Activated CD4-positive, alpha-beta T cell treated with anti-CD3 and anti-CD28 coated beads for 36 hours (primary cell): ENCODE data around the gene ESD. TPM values are rescaled to one million over a fixed set of nuclear protein-coding genes. Genes with fewer than 3 reads are reported as not detected.

ENCODE experiments used
- ATAC-seq: fragments of 200-7000 bp; cut with Tn5 transposase; one replicate; pipeline ENCODE4 v1.10.0; 2021; ENCODE audit warnings: mild to moderate bottlenecking, moderate library complexity
- CTCF ChIA-PET: fragments of 350-600 bp; sonication (Branson Sonifier 250); formaldehyde crosslinking; loops from one replicate; lab custom pipeline; 2021; ENCODE audit warnings: antibody characterized with exemption; lab: Charles Lee
- POLR2A ChIA-PET: fragments of 350-600 bp; sonication (Branson Sonifier 250); formaldehyde crosslinking; loops from one replicate; lab custom pipeline; 2021; ENCODE audit warnings: antibody characterized with exemption, inconsistent platforms; lab: Charles Lee
- DNase-seq: peaks from one replicate; pipeline ENCODE4 v3.0.0-alpha.2; 2020
- H3K27ac Mint-ChIP-seq: one replicate; pipeline ENCODE4 v1.8.0; 2021; ENCODE audit warnings: mixed read lengths
- H3K27me3 Mint-ChIP-seq: one replicate; pipeline ENCODE4 v1.8.0; 2021; ENCODE audit warnings: mixed read lengths
- H3K36me3 Mint-ChIP-seq: one replicate; pipeline ENCODE4 v1.8.0; 2021; ENCODE audit warnings: low read depth, mixed read lengths
- H3K4me1 Mint-ChIP-seq: one replicate; pipeline ENCODE4 v1.8.0; 2021; ENCODE audit warnings: mixed read lengths
- H3K4me3 Mint-ChIP-seq: one replicate; pipeline ENCODE4 v1.8.0; 2021; ENCODE audit warnings: mild to moderate bottlenecking, moderate library complexity, mixed read lengths
- H3K9me3 Mint-ChIP-seq: one replicate; pipeline ENCODE4 v1.8.0; 2021; ENCODE audit warnings: low read depth, mixed read lengths
- intact Hi-C, 2 experiments: fragments of 100-400 bp; cut with DNase I in 1 of 2; cut with micrococcal nuclease in 1 of 2; formaldehyde crosslinking; loops; one replicate each; pipeline versions ENCODE4 v1.14.2 to v1.15.1; 2022 to 2024; cut with DNase I, micrococcal nuclease
- total RNA-seq, 2 experiments: library from RNA; stranded (reverse); gene quantifications; one replicate each; pipeline ENCODE4 v1.2.3, GENCODE V29; 2021

The ESD gene, protein sequence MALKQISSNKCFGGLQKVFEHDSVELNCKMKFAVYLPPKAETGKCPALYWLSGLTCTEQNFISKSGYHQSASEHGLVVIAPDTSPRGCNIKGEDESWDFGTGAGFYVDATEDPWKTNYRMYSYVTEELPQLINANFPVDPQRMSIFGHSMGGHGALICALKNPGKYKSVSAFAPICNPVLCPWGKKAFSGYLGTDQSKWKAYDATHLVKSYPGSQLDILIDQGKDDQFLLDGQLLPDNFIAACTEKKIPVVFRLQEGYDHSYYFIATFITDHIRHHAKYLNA
- 100 to 1,000 TPM; 150 to 162 TPM for total RNA-seq

DNA sequence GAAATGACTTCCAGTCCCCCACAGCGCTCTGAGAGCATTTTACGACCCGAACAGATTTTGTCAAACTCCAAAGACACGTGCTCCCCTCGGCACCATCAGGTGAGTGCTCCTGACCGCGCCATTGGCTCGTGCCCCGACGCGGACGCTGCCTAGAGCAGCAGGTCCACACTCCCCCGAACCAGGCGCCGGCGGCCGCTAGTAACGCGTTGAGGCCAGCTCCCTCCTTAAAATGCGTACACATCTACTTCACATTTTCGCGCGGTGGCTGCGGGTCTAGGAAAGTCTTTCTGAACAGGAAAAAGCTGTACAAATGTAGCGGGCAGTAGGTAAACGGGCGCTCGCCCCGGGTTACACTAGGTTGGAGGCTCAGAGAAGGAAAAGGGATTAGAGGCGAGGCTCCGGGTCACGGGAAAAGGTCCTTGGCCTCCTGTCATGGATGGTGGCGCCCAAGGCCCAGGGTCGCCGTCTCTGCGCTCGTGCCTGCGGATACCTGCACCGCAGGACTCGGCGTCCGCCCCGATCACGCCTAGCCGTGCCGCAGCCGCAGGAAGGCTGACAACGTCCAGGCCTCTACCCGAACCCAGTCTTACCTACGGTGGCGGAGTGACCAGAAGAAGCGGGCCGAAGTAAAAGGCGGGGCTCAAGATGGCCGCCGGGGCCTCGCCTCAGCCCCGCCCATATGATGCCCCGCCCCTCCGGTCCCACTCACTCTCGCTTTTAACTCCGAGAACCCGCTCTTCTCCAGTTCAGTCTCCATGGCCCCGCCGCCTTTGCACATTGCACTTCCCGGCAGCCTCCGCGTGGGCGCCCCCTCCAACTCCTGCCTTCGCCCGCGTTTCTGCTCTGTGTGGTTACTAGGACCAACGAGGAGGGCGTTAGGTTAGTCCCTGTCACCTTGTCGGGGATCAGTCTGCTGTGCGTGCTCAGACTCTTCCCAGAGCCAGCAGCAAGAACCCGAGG, at the start of gene ESD:
TSS of gene ESD (minus strand) at position 647 of the 960 bp plus-strand sequence. CDS start 5,748 bp downstream, outside the sequence.
- H3K4me1 Mint-ChIP-seq: peaks cover 38% of the 10 kb centered on the region
- H3K9me3 Mint-ChIP-seq: no peaks in the 10 kb centered on the region
- ATAC-seq: peak; percentile 95
- CTCF ChIA-PET: interaction anchor here (0.6 to 1.0 kb wide), 4 partner anchors 98 to 340 kb away, joined by 3 to 4 read pairs (median 3); no protein-coding TSS in a partner anchor
- H3K27ac Mint-ChIP-seq: peak within 1 kb of the TSS; percentile 98
- peak within 1 kb of the TSS; percentile 98 for H3K4me3 Mint-ChIP-seq
- POLR2A ChIA-PET: no interaction called here
- intact Hi-C loops: loop anchor here in 1 of 2 experiments (1.0 to 10.0 kb wide), 5 partner anchors 243 to 1298 kb away; partner anchors contain the start of genes LCP1, LRCH1, MED4 and NUDT15
- DNase-seq: peak; percentile 97
- H3K36me3 Mint-ChIP-seq: peaks cover 26% of the 10 kb centered on the region
- H3K27me3 Mint-ChIP-seq: no peaks in the 10 kb centered on the region

- CTCF ChIA-PET: interaction anchor here (0.8 to 1.1 kb wide), 2 partner anchors 16 to 47 kb away, joined by 3 read pairs; no protein-coding TSS in a partner anchor
- ATAC-seq: no peak
- Mint-ChIP-seq H3K36me3 (no peaks in the 10 kb centered on the region), H3K27me3 (peaks cover 4% of the 10 kb centered on the region), H3K27ac (no peak overlapping the region), H3K4me3 (no peak overlapping the region), H3K9me3 (no peaks in the 10 kb centered on the region), H3K4me1 (no peaks in the 10 kb centered on the region)
- intact Hi-C loops: no loop called here
- no peak for DNase-seq
- POLR2A ChIA-PET: no interaction called here
Measured at GRCh38 chr13:46846726-46847125, 49.8 kb upstream of the ESD start.

DNA sequence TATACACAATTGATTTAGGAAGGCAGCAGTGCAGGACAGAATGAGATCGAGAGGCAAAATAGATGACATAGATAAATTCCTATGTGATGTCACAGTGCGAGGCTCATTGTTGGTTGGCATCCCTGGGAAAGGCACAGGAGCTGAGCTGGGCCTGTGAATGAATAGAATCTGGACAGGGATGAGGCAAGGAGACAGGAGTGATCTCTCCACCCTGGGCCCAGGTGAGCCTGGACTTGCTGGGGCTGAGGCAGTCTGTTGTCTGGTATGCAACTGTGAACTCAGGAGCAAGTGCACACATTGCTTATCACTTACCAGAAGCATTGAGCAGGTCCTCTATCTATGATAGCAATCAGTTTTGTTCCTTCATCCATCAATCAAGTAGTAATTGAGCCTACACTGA, 48.2 kb upstream of the ESD start:
- H3K27ac Mint-ChIP-seq: no peak overlapping the region
- H3K4me3 Mint-ChIP-seq: no peak overlapping the region
- intact Hi-C loops: no loop called here
- CTCF ChIA-PET: interaction anchor here (1.5 kb wide), 1 partner anchor 13 kb away, joined by 4 read pairs; no protein-coding TSS in a partner anchor
- POLR2A ChIA-PET: interaction anchor here (0.7 kb wide), 1 partner anchor 134 kb away, joined by 4 read pairs; no protein-coding TSS in a partner anchor
- no peaks in the 10 kb centered on the region for H3K36me3 Mint-ChIP-seq
- H3K4me1 Mint-ChIP-seq: no peaks in the 10 kb centered on the region
- H3K27me3 Mint-ChIP-seq: peaks cover 2% of the 10 kb centered on the region
- DNase-seq (no peak), ATAC-seq (no peak)
- H3K9me3 Mint-ChIP-seq: no peaks in the 10 kb centered on the region

DNA sequence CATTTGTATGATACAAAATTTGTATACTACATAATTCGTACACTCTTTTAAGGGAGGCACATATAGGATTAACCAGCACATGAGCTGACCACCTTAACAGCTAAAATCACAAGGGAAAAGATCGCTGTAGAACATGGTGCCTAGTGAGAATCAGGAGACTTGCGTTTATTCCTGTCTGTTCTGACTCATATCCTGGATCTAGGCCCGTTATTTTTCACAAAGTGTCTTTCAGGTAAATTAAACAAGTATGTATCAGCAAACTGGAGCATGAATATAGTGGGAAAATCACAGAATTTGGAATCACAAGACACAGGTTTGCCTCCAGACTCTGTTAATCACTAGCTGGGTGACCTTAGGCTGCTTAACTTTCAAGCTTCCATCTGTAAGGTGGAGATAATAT, 47.5 kb upstream of the ESD start:
- H3K4me3 Mint-ChIP-seq: no peak overlapping the region
- H3K27me3 Mint-ChIP-seq: peaks cover 2% of the 10 kb centered on the region
- ChIA-PET POLR2A (no interaction called here), CTCF (interaction anchor here (0.6 to 1.5 kb wide), 2 partner anchors 12 to 303 kb away, joined by 3 to 4 read pairs; no protein-coding TSS in a partner anchor)
- H3K9me3 Mint-ChIP-seq: no peaks in the 10 kb centered on the region
- no peaks in the 10 kb centered on the region for H3K36me3 Mint-ChIP-seq
- no peak overlapping the region for H3K27ac Mint-ChIP-seq
- DNase-seq: no peak
- intact Hi-C loops: no loop called here
- no peak for ATAC-seq
- H3K4me1 Mint-ChIP-seq: no peaks in the 10 kb centered on the region

GRCh38 chr13:46839399-46839798, 42.4 kb upstream of the ESD start:
- POLR2A ChIA-PET: no interaction called here
- no peak overlapping the region for H3K4me3 Mint-ChIP-seq
- CTCF ChIA-PET: interaction anchor here (1.7 kb wide), 1 partner anchor 8 kb away, joined by 6 read pairs; no protein-coding TSS in a partner anchor

GRCh38 chr13:46834657-46835056, 37.7 kb upstream of the ESD start:
- H3K4me3 Mint-ChIP-seq: no peak overlapping the region
- H3K4me1 Mint-ChIP-seq: no peaks in the 10 kb centered on the region
- DNase-seq: no peak
- no peaks in the 10 kb centered on the region for H3K9me3 Mint-ChIP-seq
- POLR2A ChIA-PET: no interaction called here
- no peaks in the 10 kb centered on the region for H3K36me3 Mint-ChIP-seq
- CTCF ChIA-PET: interaction anchor here (0.6 to 1.4 kb wide), 3 partner anchors 13 to 401 kb away, joined by 3 to 4 read pairs (median 3); no protein-coding TSS in a partner anchor
- intact Hi-C loops: loop anchor here (5.0 kb wide), 2 partner anchors 683 to 938 kb away; no protein-coding TSS in a partner anchor
- H3K27ac Mint-ChIP-seq: no peak overlapping the region
- ATAC-seq: no peak
- H3K27me3 Mint-ChIP-seq: peaks cover 2% of the 10 kb centered on the region

More at GRCh38 chr13:46839399-46839798, 42.4 kb upstream of the ESD start:
- intact Hi-C loops: loop anchor here in 1 of 2 experiments (5.0 kb wide), 1 partner anchor 678 kb away; no protein-coding TSS in a partner anchor
- no peaks in the 10 kb centered on the region for H3K4me1 Mint-ChIP-seq
- no peaks in the 10 kb centered on the region for H3K36me3 Mint-ChIP-seq
- DNase-seq (no peak), ATAC-seq (no peak)
- H3K27me3 Mint-ChIP-seq: peaks cover 4% of the 10 kb centered on the region
- no peak overlapping the region for H3K27ac Mint-ChIP-seq
- H3K9me3 Mint-ChIP-seq: no peaks in the 10 kb centered on the region

- no peaks in the 10 kb centered on the region for H3K9me3 Mint-ChIP-seq
- POLR2A ChIA-PET: no interaction called here
- peak; percentile 51 for ATAC-seq
- no peaks in the 10 kb centered on the region for H3K4me1 Mint-ChIP-seq
- H3K27ac Mint-ChIP-seq: no peak overlapping the region
- no peak overlapping the region for H3K4me3 Mint-ChIP-seq
- H3K36me3 Mint-ChIP-seq: no peaks in the 10 kb centered on the region
- peaks cover 2% of the 10 kb centered on the region for H3K27me3 Mint-ChIP-seq
- CTCF ChIA-PET: interaction anchor here (0.7 to 2.1 kb wide), 10 partner anchors 8 to 63 kb away, joined by 3 to 10 read pairs (median 4); no protein-coding TSS in a partner anchor
- peak; percentile 53 for DNase-seq
- intact Hi-C loops: loop anchor here (1.0 to 5.0 kb wide), 3 partner anchors 767 to 943 kb away; no protein-coding TSS in a partner anchor
Measured at GRCh38 chr13:46831588-46832194, 34.7 kb upstream of the ESD start.

GRCh38 chr13:46830405-46831005, 33.5 kb upstream of the ESD start:
- Mint-ChIP-seq H3K27me3 (peaks cover 1% of the 10 kb centered on the region), H3K27ac (no peak overlapping the region), H3K9me3 (no peaks in the 10 kb centered on the region), H3K36me3 (no peaks in the 10 kb centered on the region), H3K4me3 (no peak overlapping the region), H3K4me1 (no peaks in the 10 kb centered on the region)
- ChIA-PET CTCF (interaction anchor here (0.7 to 2.1 kb wide), 7 partner anchors 8 to 64 kb away, joined by 3 to 10 read pairs (median 4); no protein-coding TSS in a partner anchor), POLR2A (no interaction called here)
- no peak for ATAC-seq
- intact Hi-C loops: loop anchor here (1.0 to 5.0 kb wide), 3 partner anchors 768 to 944 kb away; no protein-coding TSS in a partner anchor
- DNase-seq: no peak

DNA sequence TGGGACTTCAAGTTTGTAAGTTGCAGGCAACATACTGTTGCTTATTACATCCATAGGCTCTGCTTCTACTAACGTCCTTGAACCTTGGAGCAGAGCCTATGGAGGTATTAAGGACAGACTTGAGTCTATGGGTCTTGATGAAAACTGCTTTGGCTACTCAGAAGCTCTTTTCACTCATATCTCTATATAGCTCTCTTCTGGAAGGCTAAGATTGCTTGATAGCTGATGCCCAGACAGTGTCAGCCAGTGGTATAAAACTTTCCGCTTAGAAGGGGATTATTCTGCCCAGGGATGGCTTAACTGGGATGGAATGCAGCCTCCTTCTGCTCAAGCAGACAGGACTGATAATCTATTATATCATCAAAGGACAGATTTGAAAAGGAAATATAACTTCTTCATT, 25.6 kb upstream of the ESD start:
- no peak overlapping the region for H3K27ac Mint-ChIP-seq
- ATAC-seq: no peak
- H3K4me1 Mint-ChIP-seq: no peaks in the 10 kb centered on the region
- POLR2A ChIA-PET: no interaction called here
- CTCF ChIA-PET: interaction anchor here (1.0 kb wide), 2 partner anchors 9 to 10 kb away, joined by 3 read pairs; no protein-coding TSS in a partner anchor
- no peaks in the 10 kb centered on the region for H3K36me3 Mint-ChIP-seq
- intact Hi-C loops: no loop called here
- no peak overlapping the region for H3K4me3 Mint-ChIP-seq
- DNase-seq: no peak
- H3K9me3 Mint-ChIP-seq: no peaks in the 10 kb centered on the region
- peaks cover 3% of the 10 kb centered on the region for H3K27me3 Mint-ChIP-seq

DNA sequence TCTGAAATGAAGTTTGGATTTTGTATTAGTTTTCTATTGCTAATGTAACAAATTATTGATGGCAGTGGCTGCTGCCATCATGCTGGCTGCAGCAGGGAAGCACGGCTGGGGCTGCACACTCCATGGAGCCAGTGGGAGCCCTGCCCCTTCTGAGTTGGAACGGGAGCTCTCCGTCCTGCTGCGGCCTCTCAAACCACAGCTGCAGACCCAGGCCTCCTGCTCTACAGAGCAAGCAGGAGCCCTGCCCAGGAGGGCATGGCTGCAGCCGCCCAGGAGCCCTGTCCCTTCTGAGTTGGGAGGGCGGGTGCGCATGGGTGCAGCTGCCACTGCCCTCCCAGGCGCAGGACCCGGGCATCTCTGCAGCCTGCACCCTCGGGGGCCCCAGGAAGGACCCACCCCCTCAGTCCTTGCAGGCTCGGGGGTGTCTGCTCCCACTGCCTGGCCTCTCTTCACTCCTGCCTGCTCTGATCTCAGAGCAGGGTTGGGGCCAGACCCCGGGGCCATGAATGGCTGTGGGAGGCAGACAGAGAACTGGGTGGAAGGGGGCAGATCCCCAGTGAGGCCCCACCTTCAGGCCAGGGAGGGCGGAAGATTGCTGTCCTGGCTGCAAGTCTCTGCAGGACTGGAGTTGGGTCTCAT, 21.0 kb upstream of the ESD start:
- POLR2A ChIA-PET: no interaction called here
- H3K9me3 Mint-ChIP-seq: peaks cover 4% of the 10 kb centered on the region
- CTCF ChIA-PET: interaction anchor here (0.6 kb wide), 1 partner anchor 8 kb away, joined by 3 read pairs; no protein-coding TSS in a partner anchor
- DNase-seq: no peak
- H3K4me3 Mint-ChIP-seq: no peak overlapping the region
- no peak for ATAC-seq
- peaks cover 3% of the 10 kb centered on the region for H3K27me3 Mint-ChIP-seq
- intact Hi-C loops: no loop called here
- H3K36me3 Mint-ChIP-seq: peaks cover 2% of the 10 kb centered on the region
- no peak overlapping the region for H3K27ac Mint-ChIP-seq
- no peaks in the 10 kb centered on the region for H3K4me1 Mint-ChIP-seq
